IPS-20b (cell line): ENCODE measurements around the gene RAPGEF4.
"Not testable (repeated sequence)": the region's sequence is repeated elsewhere in the genome, so short reads cannot be mapped to it uniquely, and the experiment has no call there.

Experiments used
- H3K27ac ChIP-seq: one replicate; pipeline ENCODE4 v1.5.1; 2013; ENCODE audit warnings: low read length
- H3K27me3 ChIP-seq: 2 replicates; pipeline ENCODE4 v1.6.1; 2013; ENCODE audit warnings: mild to moderate bottlenecking, low read length, inconsistent platforms; ENCODE audit not compliant: insufficient read depth
- H3K36me3 ChIP-seq: 2 replicates; pipeline ENCODE4 v1.6.1; 2013; ENCODE audit warnings: low read depth, mild to moderate bottlenecking, inconsistent platforms, low read length, moderate library complexity; ENCODE audit not compliant: insufficient read depth
- H3K4me1 ChIP-seq: 2 replicates; pipeline ENCODE4 v1.6.1; 2013; ENCODE audit warnings: mild to moderate bottlenecking, control low read depth, inconsistent platforms, low read length, moderate library complexity; ENCODE audit not compliant: insufficient read depth
- H3K4me3 ChIP-seq: 2 replicates; pipeline ENCODE4 v1.5.1; 2013; ENCODE audit warnings: mild to moderate bottlenecking, low read length, inconsistent platforms
- H3K9ac ChIP-seq: 2 replicates; pipeline ENCODE4 v1.6.1; 2013; ENCODE audit warnings: low read depth, mild to moderate bottlenecking, inconsistent platforms, low read length, moderate library complexity
- H3K9me3 ChIP-seq: 2 replicates; pipeline ENCODE4 v1.6.1; 2013; ENCODE audit warnings: mild to moderate bottlenecking, low read depth, low read length, inconsistent platforms; ENCODE audit not compliant: insufficient read depth

RAPGEF4 gene

GRCh38 chr2:172782506-172783164 is 47.0 kb downstream of the RAPGEF4 start:
- no peaks in the 10 kb centered on the region for H3K9me3 ChIP-seq
- H3K4me3 ChIP-seq: no peak overlapping the region
- H3K9ac ChIP-seq: no peak overlapping the region
- no peak overlapping the region for H3K27ac ChIP-seq
- H3K36me3 ChIP-seq: no peaks in the 10 kb centered on the region
- H3K27me3 ChIP-seq: no peaks in the 10 kb centered on the region
- no peaks in the 10 kb centered on the region for H3K4me1 ChIP-seq

GRCh38 chr2:172783165-172783898 is 47.7 kb downstream of the RAPGEF4 start:
- Histone ChIP-seq H3K36me3 (no peaks in the 10 kb centered on the region), H3K9me3 (no peaks in the 10 kb centered on the region), H3K27ac (no peak overlapping the region), H3K4me3 (no peak overlapping the region), H3K9ac (no peak overlapping the region), H3K4me1 (no peaks in the 10 kb centered on the region), H3K27me3 (no peaks in the 10 kb centered on the region)

- Histone ChIP-seq H3K36me3 (no peaks in the 10 kb centered on the region), H3K9ac (no peak overlapping the region), H3K27me3 (no peaks in the 10 kb centered on the region), H3K27ac (no peak overlapping the region), H3K9me3 (no peaks in the 10 kb centered on the region), H3K4me1 (no peaks in the 10 kb centered on the region), H3K4me3 (no peak overlapping the region)
These were observed 53.2 kb downstream of the RAPGEF4 start for GRCh38 chr2:172788871-172789270.

- Histone ChIP-seq H3K36me3 (no peaks in the 10 kb centered on the region), H3K4me3 (no peak overlapping the region), H3K27ac (no peak overlapping the region), H3K4me1 (no peaks in the 10 kb centered on the region), H3K9ac (no peak overlapping the region), H3K27me3 (no peaks in the 10 kb centered on the region), H3K9me3 (no peaks in the 10 kb centered on the region)
These were observed 54.8 kb downstream of the RAPGEF4 start for GRCh38 chr2:172790404-172790803.

GRCh38 chr2:172791953-172792352 is 56.3 kb downstream of the RAPGEF4 start:
- Histone ChIP-seq H3K27ac (no peak overlapping the region), H3K27me3 (no peaks in the 10 kb centered on the region)

GRCh38 chr2:172792711-172793110 is 57.1 kb downstream of the RAPGEF4 start:
- Histone ChIP-seq H3K9me3 (no peaks in the 10 kb centered on the region), H3K36me3 (no peaks in the 10 kb centered on the region), H3K9ac (no peak overlapping the region), H3K27ac (no peak overlapping the region), H3K4me1 (no peaks in the 10 kb centered on the region), H3K27me3 (no peaks in the 10 kb centered on the region), H3K4me3 (no peak overlapping the region)

More at GRCh38 chr2:172791953-172792352, 56.3 kb downstream of the RAPGEF4 start:
- Histone ChIP-seq H3K4me3 (no peak overlapping the region), H3K36me3 (no peaks in the 10 kb centered on the region), H3K9ac (no peak overlapping the region), H3K9me3 (no peaks in the 10 kb centered on the region), H3K4me1 (no peaks in the 10 kb centered on the region)

- H3K27ac ChIP-seq, H3K27me3 ChIP-seq, H3K9ac ChIP-seq, H3K36me3 ChIP-seq, H3K4me1 ChIP-seq, H3K4me3 ChIP-seq: not testable (repeated sequence)
- H3K9me3 ChIP-seq: peaks cover 32% of the 10 kb centered on the region
These were observed 67.7 kb downstream of the RAPGEF4 start for GRCh38 chr2:172803308-172803707.

- peaks cover 32% of the 10 kb centered on the region for H3K9me3 ChIP-seq
- no peaks in the 10 kb centered on the region; the same call in 1 of the 2 replicates for H3K4me1 ChIP-seq
- no peak overlapping the region for H3K27ac ChIP-seq
- no peak overlapping the region for H3K9ac ChIP-seq
- no peaks in the 10 kb centered on the region for H3K27me3 ChIP-seq
- no peaks in the 10 kb centered on the region; the same call in 1 of the 2 replicates for H3K36me3 ChIP-seq
- no peak overlapping the region for H3K4me3 ChIP-seq
These were observed 68.8 kb downstream of the RAPGEF4 start for GRCh38 chr2:172804423-172804822.

GRCh38 chr2:172806493-172806892 is 70.8 kb downstream of the RAPGEF4 start:
- Histone ChIP-seq H3K9ac (peak overlapping the region; percentile 16; the same call in 1 of the 2 replicates), H3K4me3 (no peak overlapping the region), H3K27ac (no peak overlapping the region), H3K4me1 (no peaks in the 10 kb centered on the region; the same call in 1 of the 2 replicates), H3K9me3 (peaks cover 27% of the 10 kb centered on the region), H3K27me3 (no peaks in the 10 kb centered on the region), H3K36me3 (no peaks in the 10 kb centered on the region; the same call in 1 of the 2 replicates)

- H3K9ac ChIP-seq: peak overlapping the region; percentile 16; the same call in 1 of the 2 replicates
- no peak overlapping the region for H3K27ac ChIP-seq
- no peaks in the 10 kb centered on the region for H3K27me3 ChIP-seq
- no peaks in the 10 kb centered on the region; the same call in 1 of the 2 replicates for H3K4me1 ChIP-seq
- no peak overlapping the region for H3K4me3 ChIP-seq
- peaks cover 22% of the 10 kb centered on the region for H3K9me3 ChIP-seq
- H3K36me3 ChIP-seq: no peaks in the 10 kb centered on the region; the same call in 1 of the 2 replicates
These were observed 71.4 kb downstream of the RAPGEF4 start for GRCh38 chr2:172806996-172807395.

GRCh38 chr2:172808156-172808555 is 72.5 kb downstream of the RAPGEF4 start:
- no peaks in the 10 kb centered on the region; the same call in 1 of the 2 replicates for H3K4me1 ChIP-seq
- H3K9me3 ChIP-seq: peaks cover 10% of the 10 kb centered on the region; the same call in 1 of the 2 replicates
- H3K36me3 ChIP-seq: no peaks in the 10 kb centered on the region
- H3K4me3 ChIP-seq: no peak overlapping the region
- no peaks in the 10 kb centered on the region for H3K27me3 ChIP-seq
- H3K9ac ChIP-seq: no peak overlapping the region
- H3K27ac ChIP-seq: no peak overlapping the region

- H3K27ac ChIP-seq: no peak overlapping the region
- H3K27me3 ChIP-seq: no peaks in the 10 kb centered on the region
- no peaks in the 10 kb centered on the region for H3K36me3 ChIP-seq
- no peaks in the 10 kb centered on the region; the same call in 1 of the 2 replicates for H3K4me1 ChIP-seq
- no peak overlapping the region for H3K9ac ChIP-seq
- H3K9me3 ChIP-seq: no peaks in the 10 kb centered on the region
- no peak overlapping the region for H3K4me3 ChIP-seq
These were observed 75.4 kb downstream of the RAPGEF4 start for GRCh38 chr2:172811027-172811426.
